ENCODE data around the gene NALCN. TPM values are rescaled to one million over a fixed set of nuclear protein-coding genes. Genes with fewer than 3 reads are reported as not detected.

The NALCN gene
- total RNA-seq, 2 donors from 2014 or later = 1.6 to 4.6 TPM

GRCh38 chr13:101450749-101451130 is 34.4 kb upstream of the NALCN start:
- intact Hi-C loops (cut with DNase I) = no loop called here
- WGBS, 2 donors = 70 to 76% methylated on average over 2 of the region's 2 CpGs
- no peak overlapping the region for H3K4me3 ChIP-seq
- H3K9me3 ChIP-seq = no peaks in the 10 kb centered on the region
- DNase-seq (no peak), ATAC-seq (no peak)
- H3K27me3 ChIP-seq = no peaks in the 10 kb centered on the region
- H3K36me3 ChIP-seq (replicated peaks in 1 of 2; ENCODE audit: insufficient read depth in 1 of 2, low read depth in 2 of 2) = no peaks in the 10 kb centered on the region
- no peak overlapping the region for H3K27ac ChIP-seq
- H3K4me1 ChIP-seq = no peaks in the 10 kb centered on the region
- no peak for TF ChIP-seq POLR2A (IDR thresholded peaks at IDR 0.05)
- TF ChIP-seq, protein P1, sequence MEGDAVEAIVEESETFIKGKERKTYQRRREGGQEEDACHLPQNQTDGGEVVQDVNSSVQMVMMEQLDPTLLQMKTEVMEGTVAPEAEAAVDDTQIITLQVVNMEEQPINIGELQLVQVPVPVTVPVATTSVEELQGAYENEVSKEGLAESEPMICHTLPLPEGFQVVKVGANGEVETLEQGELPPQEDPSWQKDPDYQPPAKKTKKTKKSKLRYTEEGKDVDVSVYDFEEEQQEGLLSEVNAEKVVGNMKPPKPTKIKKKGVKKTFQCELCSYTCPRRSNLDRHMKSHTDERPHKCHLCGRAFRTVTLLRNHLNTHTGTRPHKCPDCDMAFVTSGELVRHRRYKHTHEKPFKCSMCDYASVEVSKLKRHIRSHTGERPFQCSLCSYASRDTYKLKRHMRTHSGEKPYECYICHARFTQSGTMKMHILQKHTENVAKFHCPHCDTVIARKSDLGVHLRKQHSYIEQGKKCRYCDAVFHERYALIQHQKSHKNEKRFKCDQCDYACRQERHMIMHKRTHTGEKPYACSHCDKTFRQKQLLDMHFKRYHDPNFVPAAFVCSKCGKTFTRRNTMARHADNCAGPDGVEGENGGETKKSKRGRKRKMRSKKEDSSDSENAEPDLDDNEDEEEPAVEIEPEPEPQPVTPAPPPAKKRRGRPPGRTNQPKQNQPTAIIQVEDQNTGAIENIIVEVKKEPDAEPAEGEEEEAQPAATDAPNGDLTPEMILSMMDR (IDR thresholded peaks at IDR 0.05) = no peak

- no peak overlapping the region for H3K27ac ChIP-seq
- intact Hi-C loops (cut with DNase I) = no loop called here
- H3K36me3 ChIP-seq (replicated peaks in 1 of 2; ENCODE audit: insufficient read depth in 1 of 2, low read depth in 2 of 2) = no peaks in the 10 kb centered on the region
- H3K4me3 ChIP-seq = no peak overlapping the region
- H3K9me3 ChIP-seq = no peaks in the 10 kb centered on the region
- no peak for ATAC-seq
- no peaks in the 10 kb centered on the region for H3K4me1 ChIP-seq
- TF ChIP-seq POLR2A (IDR thresholded peaks at IDR 0.05) = no peak
- TF ChIP-seq, protein P1 (IDR thresholded peaks at IDR 0.05) = no peak
- DNase-seq = no peak
- 55% methylated on average over 5 of the region's 5 CpGs for WGBS, 2 donors
- H3K27me3 ChIP-seq = no peaks in the 10 kb centered on the region
These were observed 33.8 kb upstream of the NALCN start for GRCh38 chr13:101449790-101450748.

DNA sequence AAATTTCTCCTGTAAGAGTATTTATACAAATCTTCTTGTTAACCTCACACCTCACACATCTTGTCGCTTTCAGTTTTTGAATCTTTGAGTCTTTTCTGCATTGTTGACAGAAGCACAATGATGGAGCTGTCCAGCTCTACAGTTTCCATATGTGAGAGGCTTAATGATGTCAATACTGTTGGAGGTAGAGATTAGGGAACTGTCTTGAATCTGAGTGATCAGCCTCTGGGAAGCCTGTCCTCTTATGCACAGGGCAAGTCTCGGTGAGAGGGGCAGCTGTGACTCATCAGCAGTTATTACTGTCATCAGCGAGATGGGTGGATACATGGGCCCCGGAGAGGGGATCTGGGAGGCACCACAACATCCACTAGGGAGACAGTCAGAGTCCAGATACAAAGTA is 31.5 kb upstream of the NALCN start:
- no peak overlapping the region for H3K4me3 ChIP-seq
- H3K9me3 ChIP-seq = no peaks in the 10 kb centered on the region
- 76 to 83% methylated on average over 4 of the region's 4 CpGs for WGBS, 2 donors
- H3K4me1 ChIP-seq = no peaks in the 10 kb centered on the region
- no peaks in the 10 kb centered on the region for H3K36me3 ChIP-seq (replicated peaks in 1 of 2; ENCODE audit: insufficient read depth in 1 of 2, low read depth in 2 of 2)
- intact Hi-C loops (cut with DNase I) = no loop called here
- no peak overlapping the region for H3K27ac ChIP-seq
- ATAC-seq (no peak), DNase-seq (no peak)
- no peak for TF ChIP-seq POLR2A (IDR thresholded peaks at IDR 0.05)
- H3K27me3 ChIP-seq = no peaks in the 10 kb centered on the region

- intact Hi-C loops (cut with DNase I) = no loop called here
- TF ChIP-seq, protein P1 (IDR thresholded peaks at IDR 0.05) = no peak
- no peak for TF ChIP-seq POLR2A (IDR thresholded peaks at IDR 0.05)
- no peaks in the 10 kb centered on the region for H3K9me3 ChIP-seq
- no peaks in the 10 kb centered on the region for H3K4me1 ChIP-seq
- no peak overlapping the region for H3K4me3 ChIP-seq
- DNase-seq = no peak
- H3K27me3 ChIP-seq = no peaks in the 10 kb centered on the region
- no peak for ATAC-seq
- no peak overlapping the region for H3K27ac ChIP-seq
- H3K36me3 ChIP-seq (replicated peaks in 1 of 2; ENCODE audit: insufficient read depth in 1 of 2, low read depth in 2 of 2) = no peaks in the 10 kb centered on the region
- 75 to 85% methylated on average over 3 of the region's 3 CpGs for WGBS, 2 donors
These were observed 18.2 kb upstream of the NALCN start for GRCh38 chr13:101434486-101434885.

- ATAC-seq (no peak), DNase-seq (no peak)
- no peaks in the 10 kb centered on the region for H3K27me3 ChIP-seq
- intact Hi-C loops (cut with DNase I) = no loop called here
- no peak overlapping the region for H3K27ac ChIP-seq
- H3K4me1 ChIP-seq = no peaks in the 10 kb centered on the region
- no peaks in the 10 kb centered on the region for H3K36me3 ChIP-seq (replicated peaks in 1 of 2; ENCODE audit: insufficient read depth in 1 of 2, low read depth in 2 of 2)
- no peak for TF ChIP-seq POLR2A (IDR thresholded peaks at IDR 0.05)
- TF ChIP-seq, protein P1 (IDR thresholded peaks at IDR 0.05) = no peak
- no peaks in the 10 kb centered on the region for H3K9me3 ChIP-seq
- no peak overlapping the region for H3K4me3 ChIP-seq
These were observed 17.6 kb upstream of the NALCN start for GRCh38 chr13:101433895-101434294.

All from body of pancreas (tissue), 4 donors.